DND-41 (cell line): ENCODE results near the gene CPZ.

ENCODE experiments used
- CTCF ChIP-seq: IDR thresholded peaks from 2 replicates; pipeline ENCODE4 v1.5.1; 2012; ENCODE audit warnings: borderline replicate concordance, low read length, moderate library complexity, mild to moderate bottlenecking; ENCODE audit not compliant: poor library complexity, severe bottlenecking; ENCODE audit errors: extremely low read depth
- EZH2 ChIP-seq: IDR thresholded peaks from 3 replicates; pipeline ENCODE4 v1.6.1; 2012; ENCODE audit warnings: borderline replicate concordance, low read depth, mild to moderate bottlenecking, moderate library complexity, low read length, inconsistent platforms; ENCODE audit not compliant: severe bottlenecking

- TF ChIP-seq CTCF: no peak
- TF ChIP-seq EZH2: no peak
These were observed 18.5 kb downstream of the CPZ start for GRCh38 chr4:8610858-8611616.
